Measurements from ENCODE around the gene GAPDHS.

GAPDHS gene

GRCh38 chr19:35578707-35579106 lies 45.5 kb downstream of the GAPDHS start:
- DNase-seq (ENCODE audit: low read depth, low spot score), result no peak
- H3K4me3 ChIP-seq (ENCODE audit: low read depth, low read length), result no peak overlapping the region
- in situ Hi-C loops (cut with HindIII; ENCODE audit: low sequenced_read_pairs), result no loop called here
- no peak for TF ChIP-seq CTCF (IDR thresholded peaks at IDR 0.05; ENCODE audit: low read depth, low read length)

GRCh38 chr19:35582760-35583159 lies 49.5 kb downstream of the GAPDHS start:
- in situ Hi-C loops (cut with HindIII; ENCODE audit: low sequenced_read_pairs), result no loop called here

GRCh38 chr19:35585848-35586247 lies 52.6 kb downstream of the GAPDHS start, which contains the start of gene PMIS2:
Gene PMIS2, plus strand, starts transcription at chr19:35586173. Its CDS starts 87 bp downstream, at chr19:35586260.
- no peak within 1 kb of the TSS for H3K4me3 ChIP-seq (ENCODE audit: low read depth, low read length)
- in situ Hi-C loops (cut with HindIII; ENCODE audit: low sequenced_read_pairs), result no loop called here
- no peak for DNase-seq (ENCODE audit: low read depth, low spot score)
- TF ChIP-seq CTCF (IDR thresholded peaks at IDR 0.05; ENCODE audit: low read depth, low read length), result no peak

More at GRCh38 chr19:35582760-35583159, 49.5 kb downstream of the GAPDHS start:
- no peak for DNase-seq (ENCODE audit: low read depth, low spot score)
- TF ChIP-seq CTCF (IDR thresholded peaks at IDR 0.05; ENCODE audit: low read depth, low read length), result no peak
- H3K4me3 ChIP-seq (ENCODE audit: low read depth, low read length), result no peak overlapping the region

GRCh38 chr19:35587321-35587720 lies 54.1 kb downstream of the GAPDHS start:
- H3K4me3 ChIP-seq (ENCODE audit: low read depth, low read length), result no peak overlapping the region
- DNase-seq (ENCODE audit: low read depth, low spot score), result no peak
- in situ Hi-C loops (cut with HindIII; ENCODE audit: low sequenced_read_pairs), result no loop called here
- TF ChIP-seq CTCF (IDR thresholded peaks at IDR 0.05; ENCODE audit: low read depth, low read length), result no peak

GRCh38 chr19:35590875-35591274 lies 57.6 kb downstream of the GAPDHS start:
- in situ Hi-C loops (cut with HindIII; ENCODE audit: low sequenced_read_pairs), result no loop called here
- no peak overlapping the region for H3K4me3 ChIP-seq (ENCODE audit: low read depth, low read length)
- DNase-seq (ENCODE audit: low read depth, low spot score), result no peak
- TF ChIP-seq CTCF (IDR thresholded peaks at IDR 0.05; ENCODE audit: low read depth, low read length), result no peak

- no peak for DNase-seq (ENCODE audit: low read depth, low spot score)
- TF ChIP-seq CTCF (IDR thresholded peaks at IDR 0.05; ENCODE audit: low read depth, low read length), result peak; percentile 40
- in situ Hi-C loops (cut with HindIII; ENCODE audit: low sequenced_read_pairs), result no loop called here
- no peak overlapping the region for H3K4me3 ChIP-seq (ENCODE audit: low read depth, low read length)
Measured at GRCh38 chr19:35592226-35592625, 59.0 kb downstream of the GAPDHS start.

Data from astrocyte of the spinal cord (primary cell).